CD4-positive, alpha-beta memory T cell (primary cell): Measurements from ENCODE around the gene RAD9A. TPM values are rescaled to one million over a fixed set of nuclear protein-coding genes. Genes with fewer than 3 reads are reported as not detected.

Source experiments
- CTCF ChIA-PET: fragments of 350-600 bp; sonication (Branson Sonifier 250); formaldehyde crosslinking; loops from one replicate; lab custom pipeline; 2021; ENCODE audit warnings: inconsistent platforms; ENCODE audit not compliant: partially characterized antibody; lab: Charles Lee
- POLR2A ChIA-PET: fragments of 350-600 bp; sonication (Branson Sonifier 250); formaldehyde crosslinking; loops from one replicate; lab custom pipeline; 2021; ENCODE audit not compliant: partially characterized antibody; lab: Charles Lee
- DNase-seq, 5 donors: peaks; one replicate each; pipeline versions ENCODE4 v3.0.0 to v3.0.0-alpha.2; 2020 to 2022; ENCODE audit warnings: mixed read lengths in 1 of 5
- H3K27ac ChIP-seq: one replicate; pipeline ENCODE4 v1.7.0; 2013; ENCODE audit warnings: low read depth, low read length
- H3K27me3 ChIP-seq: 2 replicates; pipeline ENCODE4 v1.7.0; 2013; ENCODE audit warnings: mild to moderate bottlenecking, low read length, moderate library complexity; ENCODE audit not compliant: insufficient read depth
- H3K36me3 ChIP-seq: 2 replicates; pipeline ENCODE4 v1.7.0; 2013; ENCODE audit warnings: mild to moderate bottlenecking, low read length, moderate library complexity; ENCODE audit not compliant: insufficient read depth
- H3K4me1 ChIP-seq: 2 replicates; pipeline ENCODE4 v1.7.0; 2013; ENCODE audit warnings: mild to moderate bottlenecking, low read length, moderate library complexity; ENCODE audit not compliant: insufficient read depth
- H3K4me3 ChIP-seq, 2 donors: one replicate each; pipeline ENCODE4 v1.7.0; 2013; ENCODE audit warnings: low read length in 2 of 2, mild to moderate bottlenecking in 1 of 2
- H3K9me3 ChIP-seq, 2 donors: one replicate each; pipeline ENCODE4 v1.7.0; 2013; ENCODE audit warnings: low read length in 2 of 2, control low read depth in 1 of 2; ENCODE audit not compliant: control insufficient read depth in 1 of 2
- H3K27ac Mint-ChIP-seq, 7 donors: one replicate each; pipeline ENCODE4 v1.8.0; 2020 to 2021; ENCODE audit warnings: mixed read lengths in 7 of 7, mild to moderate bottlenecking in 6 of 7, inconsistent platforms in 3 of 7, moderate library complexity in 3 of 7
- H3K27me3 Mint-ChIP-seq, 2 donors: one replicate each; pipeline ENCODE4 v1.8.0; 2020 to 2021; ENCODE audit warnings: mixed read lengths in 2 of 2
- H3K36me3 Mint-ChIP-seq, 2 donors: one replicate each; pipeline ENCODE4 v1.8.0; 2020 to 2021; ENCODE audit warnings: mixed read lengths in 2 of 2, inconsistent platforms in 1 of 2, mild to moderate bottlenecking in 1 of 2
- H3K4me1 Mint-ChIP-seq, 4 donors: one replicate each; pipeline ENCODE4 v1.8.0; 2020 to 2021; ENCODE audit warnings: mixed read lengths in 4 of 4, mild to moderate bottlenecking in 1 of 4
- H3K4me3 Mint-ChIP-seq, 8 donors: one replicate each; pipeline ENCODE4 v1.8.0; 2020 to 2021; ENCODE audit warnings: mixed read lengths in 8 of 8, mild to moderate bottlenecking in 7 of 8, moderate library complexity in 6 of 8, inconsistent platforms in 3 of 8
- H3K9me3 Mint-ChIP-seq, 8 donors: one replicate each; pipeline ENCODE4 v1.8.0; 2020 to 2021; ENCODE audit warnings: mixed read lengths in 8 of 8, mild to moderate bottlenecking in 5 of 8, inconsistent platforms in 3 of 8, moderate library complexity in 1 of 8
- intact Hi-C: fragments of 100-400 bp; cut with micrococcal nuclease; formaldehyde crosslinking; loops from one replicate; pipeline ENCODE4 v1.15.1; 2023
- polyA plus RNA-seq, 2 donors: library from polyadenylated mRNA; unstranded; fragments of 300-500 nt; fragmentation: Illumina TruSeq; gene quantifications; one replicate each; pipeline ENCODE4 v1.2.3, GENCODE V29; 2021
- total RNA-seq, 2 experiments: library from RNA; stranded (reverse); gene quantifications; one replicate each; pipeline ENCODE4 v1.2.3, GENCODE V29; 2021

The RAD9A gene
- total and polyA plus RNA-seq, 4 experiments from 2014 or later: 6.7 to 55.9 (median 30.0) TPM

- DNase-seq: no peak
- H3K4me3 ChIP-seq: no peak overlapping the region
- Mint-ChIP-seq H3K4me1 (peaks cover 31 to 69% (median 51%) of the 10 kb centered on the region in 4 donors), H3K4me3 (peak overlapping the region in 7 of 8 donors; percentile 1 to 64 (median 53)), H3K36me3 (peaks cover 18 to 30% of the 10 kb centered on the region in 2 donors), H3K9me3 (peaks cover 0 to 1% (median 0%) of the 10 kb centered on the region in 8 donors), H3K27me3 (no peaks in the 10 kb centered on the region), H3K27ac (peak overlapping the region in 6 of 7 donors; percentile 3 to 65 (median 54))
- H3K36me3 ChIP-seq: peaks cover 21% of the 10 kb centered on the region
- ChIA-PET CTCF (interaction anchor here (1.2 to 5.9 kb wide), 3 partner anchors 8 to 43 kb away, joined by 3 to 40 read pairs (median 3); partner anchors contain the start of genes PPP1CA and TBC1D10C), POLR2A (interaction anchor here (0.9 to 21.5 kb wide), 6 partner anchors 7 to 106 kb away, joined by 3 to 2262 read pairs (median 26); partner anchors contain the start of genes CARNS1, CLCF1, PPP1CA and PTPRCAP)
- H3K27me3 ChIP-seq: no peaks in the 10 kb centered on the region
- H3K9me3 ChIP-seq: no peaks in the 10 kb centered on the region
- intact Hi-C loops: no loop called here
- peaks cover 42% of the 10 kb centered on the region for H3K4me1 ChIP-seq
- no peak overlapping the region for H3K27ac ChIP-seq
Observed at GRCh38 chr11:67393990-67394389, 2.2 kb downstream of the RAD9A start.

- peak overlapping the region; percentile 42 for H3K27ac ChIP-seq
- peaks cover 28% of the 10 kb centered on the region for H3K36me3 ChIP-seq
- peaks cover 20 to 37% of the 10 kb centered on the region in 2 donors for H3K36me3 Mint-ChIP-seq
- H3K27me3 ChIP-seq: no peaks in the 10 kb centered on the region
- no peak for DNase-seq
- H3K4me1 Mint-ChIP-seq: peaks cover 31 to 71% (median 54%) of the 10 kb centered on the region in 4 donors
- H3K27me3 Mint-ChIP-seq: no peaks in the 10 kb centered on the region
- H3K4me3 ChIP-seq: no peak overlapping the region
- POLR2A ChIA-PET: interaction anchor here (0.6 to 21.5 kb wide), 12 partner anchors 9 to 1445 kb away, joined by 3 to 2262 read pairs (median 4); partner anchors contain the start of genes ANKRD13D, CARNS1, POLD4 and PTPRCAP
- H3K4me3 Mint-ChIP-seq: peak overlapping the region in 1 of 8 donors; percentile 62
- no peaks in the 10 kb centered on the region for H3K9me3 ChIP-seq
- peaks cover 0 to 1% (median 0%) of the 10 kb centered on the region in 8 donors for H3K9me3 Mint-ChIP-seq
- CTCF ChIA-PET: interaction anchor here (1.0 to 1.9 kb wide), 6 partner anchors 10 to 78 kb away, joined by 3 to 9 read pairs (median 4); partner anchors contain the start of gene PTPRCAP
- peak overlapping the region in 5 of 7 donors; percentile 61 to 91 (median 73) for H3K27ac Mint-ChIP-seq
- peaks cover 58% of the 10 kb centered on the region for H3K4me1 ChIP-seq
- intact Hi-C loops: no loop called here
Observed at GRCh38 chr11:67395555-67396258, 3.9 kb downstream of the RAD9A start.

- Mint-ChIP-seq H3K27ac (peak overlapping the region; percentile 46 to 91 (median 73)), H3K36me3 (peaks cover 20 to 39% of the 10 kb centered on the region in 2 donors)
- intact Hi-C loops: no loop called here
Observed at GRCh38 chr11:67396259-67396581, 4.4 kb downstream of the RAD9A start.

GRCh38 chr11:67396587-67397389 lies 5.0 kb downstream of the RAD9A start:
- H3K4me3 Mint-ChIP-seq: peak overlapping the region in 7 of 8 donors; percentile 40 to 72 (median 64)
- peak in 3 of 5 donors; percentile 37 to 61 (median 46) for DNase-seq
- ChIA-PET CTCF (interaction anchor here (1.0 to 1.9 kb wide), 6 partner anchors 11 to 79 kb away, joined by 3 to 9 read pairs (median 4); partner anchors contain the start of gene PTPRCAP), POLR2A (interaction anchor here (0.6 to 21.5 kb wide), 15 partner anchors 8 to 1446 kb away, joined by 3 to 2262 read pairs (median 6); partner anchors contain the start of genes AIP, ANKRD13D, CARNS1 and PITPNM1)
- intact Hi-C loops: no loop called here
- H3K27me3 Mint-ChIP-seq: no peaks in the 10 kb centered on the region
- Histone ChIP-seq H3K27me3 (no peaks in the 10 kb centered on the region), H3K9me3 (no peaks in the 10 kb centered on the region), H3K36me3 (peaks cover 28% of the 10 kb centered on the region), H3K4me1 (peaks cover 52% of the 10 kb centered on the region), H3K27ac (peak overlapping the region; percentile 42), H3K4me3 (no peak overlapping the region)
- peaks cover 0 to 1% (median 0%) of the 10 kb centered on the region in 8 donors for H3K9me3 Mint-ChIP-seq
- H3K27ac Mint-ChIP-seq: peak overlapping the region; percentile 71 to 92 (median 90)
- peaks cover 28 to 65% (median 49%) of the 10 kb centered on the region in 4 donors for H3K4me1 Mint-ChIP-seq
- peaks cover 20 to 39% of the 10 kb centered on the region in 2 donors for H3K36me3 Mint-ChIP-seq

More at GRCh38 chr11:67396259-67396581, 4.4 kb downstream of the RAD9A start:
- Histone ChIP-seq H3K27me3 (no peaks in the 10 kb centered on the region), H3K4me3 (no peak overlapping the region), H3K9me3 (no peaks in the 10 kb centered on the region), H3K4me1 (peaks cover 55% of the 10 kb centered on the region), H3K27ac (peak overlapping the region; percentile 42), H3K36me3 (peaks cover 28% of the 10 kb centered on the region)
- no peaks in the 10 kb centered on the region for H3K27me3 Mint-ChIP-seq
- H3K9me3 Mint-ChIP-seq: peaks cover 0 to 1% (median 0%) of the 10 kb centered on the region in 8 donors
- peak overlapping the region in 5 of 8 donors; percentile 10 to 62 (median 41) for H3K4me3 Mint-ChIP-seq
- DNase-seq: no peak
- ChIA-PET POLR2A (interaction anchor here (0.6 to 21.5 kb wide), 12 partner anchors 8 to 1446 kb away, joined by 3 to 2262 read pairs (median 5); partner anchors contain the start of genes ANKRD13D, CARNS1, PITPNM1 and POLD4), CTCF (interaction anchor here (1.0 to 1.9 kb wide), 6 partner anchors 11 to 79 kb away, joined by 3 to 9 read pairs (median 4); partner anchors contain the start of gene PTPRCAP)
- peaks cover 28 to 68% (median 51%) of the 10 kb centered on the region in 4 donors for H3K4me1 Mint-ChIP-seq

GRCh38 chr11:67397536-67397935 lies 5.8 kb downstream of the RAD9A start:
- peak overlapping the region in 7 of 8 donors; percentile 3 to 77 (median 50) for H3K4me3 Mint-ChIP-seq
- no peaks in the 10 kb centered on the region for H3K27me3 Mint-ChIP-seq
- ChIA-PET CTCF (interaction anchor here (0.8 to 1.9 kb wide), 3 partner anchors 15 to 80 kb away, joined by 3 to 9 read pairs (median 4); no protein-coding TSS in a partner anchor), POLR2A (interaction anchor here (1.1 to 21.5 kb wide), 6 partner anchors 10 to 156 kb away, joined by 3 to 2262 read pairs (median 105); partner anchors contain the start of genes AIP, CARNS1, PTPRCAP and RPS6KB2)
- H3K9me3 Mint-ChIP-seq: peaks cover 0 to 1% (median 0%) of the 10 kb centered on the region in 8 donors
- no peak for DNase-seq
- H3K4me3 ChIP-seq: no peak overlapping the region
- H3K36me3 ChIP-seq: peaks cover 28% of the 10 kb centered on the region
- H3K4me1 Mint-ChIP-seq: peaks cover 24 to 63% (median 47%) of the 10 kb centered on the region in 4 donors
- peak overlapping the region; percentile 36 to 87 (median 71) for H3K27ac Mint-ChIP-seq
- H3K27me3 ChIP-seq: no peaks in the 10 kb centered on the region
- intact Hi-C loops: no loop called here
- peak overlapping the region; percentile 42 for H3K27ac ChIP-seq
- H3K9me3 ChIP-seq: no peaks in the 10 kb centered on the region
- H3K36me3 Mint-ChIP-seq: peaks cover 20 to 37% of the 10 kb centered on the region in 2 donors
- H3K4me1 ChIP-seq: peaks cover 55% of the 10 kb centered on the region

- Histone ChIP-seq H3K27ac (no peak overlapping the region), H3K4me3 (no peak overlapping the region), H3K36me3 (peaks cover 28% of the 10 kb centered on the region), H3K9me3 (no peaks in the 10 kb centered on the region), H3K4me1 (peaks cover 58% of the 10 kb centered on the region), H3K27me3 (no peaks in the 10 kb centered on the region)
- ChIA-PET CTCF (interaction anchor here (0.8 kb wide), 1 partner anchor 15 kb away, joined by 3 read pairs; no protein-coding TSS in a partner anchor), POLR2A (interaction anchor here (1.9 to 21.5 kb wide), 4 partner anchors 10 to 90 kb away, joined by 16 to 2262 read pairs (median 227); partner anchors contain the start of genes AIP, CARNS1, PTPRCAP and RPS6KB2)
- intact Hi-C loops: no loop called here
- Mint-ChIP-seq H3K27ac (peak overlapping the region; percentile 36 to 87 (median 74)), H3K36me3 (peaks cover 20 to 35% of the 10 kb centered on the region in 2 donors), H3K27me3 (no peaks in the 10 kb centered on the region), H3K4me1 (peaks cover 22 to 61% (median 44%) of the 10 kb centered on the region in 4 donors), H3K4me3 (peak overlapping the region in 7 of 8 donors; percentile 23 to 77 (median 61)), H3K9me3 (no peaks in the 10 kb centered on the region)
- DNase-seq: no peak
Observed at GRCh38 chr11:67397986-67398660, 6.3 kb downstream of the RAD9A start.
